ENCODE measurements around the gene NPC2.
"Not testable (repeated sequence)": the region's sequence is repeated elsewhere in the genome, so short reads cannot be mapped to it uniquely, and the experiment has no call there.

The NPC2 gene

GRCh38 chr14:74492776-74493342, at the start of gene NPC2:
TSS of gene NPC2 (minus strand) at chr14:74493305. CDS start at chr14:74493274, 31 bp downstream.
- FAIRE-seq (no peak), DNase-seq (ENCODE audit: low spot score) (no peak)

DNA sequence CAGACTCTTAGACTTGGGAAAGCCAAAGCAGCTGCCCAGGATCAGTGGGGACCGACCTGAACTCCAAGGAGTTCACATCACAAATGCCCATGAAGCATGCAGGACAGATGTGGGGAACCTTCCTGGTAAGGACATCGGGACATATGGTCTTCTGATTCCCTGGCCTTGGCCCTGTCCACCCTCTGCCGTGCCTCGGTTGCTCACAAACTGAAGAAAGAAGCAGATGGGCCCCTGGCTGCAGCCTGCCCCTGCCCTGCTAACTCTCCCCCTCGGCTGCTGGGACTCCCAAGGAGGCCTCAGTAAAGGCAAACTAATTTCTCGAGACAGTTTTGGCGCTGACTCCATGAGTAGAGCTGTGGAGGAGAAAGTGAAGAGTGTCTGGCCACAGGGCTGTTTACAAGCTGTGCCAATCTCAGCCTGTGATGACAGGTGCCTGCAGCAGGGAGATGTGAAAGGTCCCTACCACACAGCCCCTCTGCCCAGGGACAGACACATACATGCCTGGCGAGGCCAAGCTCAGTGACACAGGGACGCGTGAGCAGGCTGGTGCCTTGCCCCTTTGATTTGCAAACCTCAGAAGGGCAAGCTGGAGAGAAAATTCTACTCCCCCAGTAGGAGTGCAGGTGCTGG, 49.1 kb upstream of the NPC2 start:
- no peak for DNase-seq (ENCODE audit: low spot score)
- FAIRE-seq: no peak

- no peak for DNase-seq (ENCODE audit: low spot score)
- FAIRE-seq: no peak
Observed at GRCh38 chr14:74541225-74541624, 48.1 kb upstream of the NPC2 start.

- DNase-seq (ENCODE audit: low spot score) (no peak), FAIRE-seq (no peak)
Observed at GRCh38 chr14:74539503-74539902, 46.4 kb upstream of the NPC2 start.

DNA sequence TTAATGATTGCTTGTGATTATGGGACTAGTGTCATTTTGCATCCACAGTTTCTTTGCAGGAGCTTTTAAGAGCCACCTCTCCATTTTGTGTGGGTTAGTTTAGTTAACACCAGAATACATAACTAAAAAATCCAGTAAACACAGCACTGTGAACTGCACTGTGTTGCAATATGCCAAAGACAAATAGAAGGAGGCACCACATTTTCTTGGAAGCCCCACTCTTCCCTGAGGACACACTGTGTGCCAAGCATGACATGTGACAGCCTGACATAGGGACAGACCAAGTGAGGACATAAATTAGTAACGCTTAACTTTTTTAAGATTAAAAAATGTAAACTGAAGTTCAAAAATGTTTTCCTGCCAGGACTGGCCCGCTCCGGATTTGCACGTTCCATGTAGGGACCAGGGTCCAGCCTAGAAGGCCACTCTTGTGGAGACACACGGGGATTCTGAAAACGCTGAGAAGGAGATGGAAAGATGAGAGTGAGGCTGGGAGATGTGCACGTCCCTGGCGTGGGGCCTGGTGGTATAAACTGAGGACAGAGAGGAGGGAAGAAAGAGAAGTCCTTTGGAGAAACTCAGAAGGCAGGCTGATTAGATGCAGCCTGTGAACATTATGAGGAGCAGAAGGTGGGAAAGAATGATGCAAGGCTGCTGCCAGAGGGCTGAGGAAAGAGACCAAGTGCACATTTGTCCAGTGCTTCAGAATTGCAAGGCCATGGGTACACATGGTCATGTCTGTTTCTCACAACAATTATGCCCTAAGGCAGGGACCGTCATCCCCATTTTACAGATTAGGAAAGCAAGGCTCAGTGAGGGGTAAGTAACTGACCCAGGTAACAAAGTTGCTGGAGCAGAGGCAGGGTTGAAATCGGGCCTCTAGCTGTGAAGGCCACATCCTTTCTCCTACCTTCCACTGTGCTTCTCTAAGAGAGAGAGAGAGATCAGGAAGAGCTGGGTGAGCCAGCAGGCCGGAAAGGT, 45.6 kb upstream of the NPC2 start:
- FAIRE-seq (no peak), DNase-seq (ENCODE audit: low spot score) (no peak)

DNA sequence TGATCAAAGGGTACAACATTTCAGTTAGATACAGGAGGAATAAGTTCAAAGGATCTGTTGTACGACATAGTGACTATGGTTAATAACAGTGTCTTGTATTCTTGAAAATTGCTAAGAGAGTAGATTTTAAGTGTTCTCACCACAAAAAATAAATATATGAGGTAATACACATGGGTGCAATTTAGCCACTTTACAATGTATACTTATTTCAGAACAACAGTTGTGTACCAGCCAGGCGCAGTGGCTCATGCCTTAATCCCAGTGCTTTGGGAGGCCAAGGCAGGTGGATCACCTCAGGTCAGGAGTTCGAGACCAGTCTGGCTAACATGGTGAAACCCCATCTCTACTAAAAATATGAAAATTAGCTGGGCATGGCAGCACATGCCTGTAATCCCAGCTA, 43.2 kb upstream of the NPC2 start:
- FAIRE-seq; DNase-seq (ENCODE audit: low spot score): not testable (repeated sequence)

GRCh38 chr14:74535756-74536325, 42.7 kb upstream of the NPC2 start:
- FAIRE-seq (no peak), DNase-seq (ENCODE audit: low spot score) (no peak)

GRCh38 chr14:74533576-74533975, 40.5 kb upstream of the NPC2 start:
- FAIRE-seq: no peak
- no peak for DNase-seq (ENCODE audit: low spot score)

GRCh38 chr14:74532246-74532645, 39.1 kb upstream of the NPC2 start:
- DNase-seq (ENCODE audit: low spot score): no peak
- FAIRE-seq: no peak

- FAIRE-seq (no peak), DNase-seq (ENCODE audit: low spot score) (no peak)
Observed at GRCh38 chr14:74531467-74531866, 38.4 kb upstream of the NPC2 start.

- FAIRE-seq: no peak
- DNase-seq (ENCODE audit: low spot score): no peak
Observed at GRCh38 chr14:74531006-74531405, 37.9 kb upstream of the NPC2 start.

DNA sequence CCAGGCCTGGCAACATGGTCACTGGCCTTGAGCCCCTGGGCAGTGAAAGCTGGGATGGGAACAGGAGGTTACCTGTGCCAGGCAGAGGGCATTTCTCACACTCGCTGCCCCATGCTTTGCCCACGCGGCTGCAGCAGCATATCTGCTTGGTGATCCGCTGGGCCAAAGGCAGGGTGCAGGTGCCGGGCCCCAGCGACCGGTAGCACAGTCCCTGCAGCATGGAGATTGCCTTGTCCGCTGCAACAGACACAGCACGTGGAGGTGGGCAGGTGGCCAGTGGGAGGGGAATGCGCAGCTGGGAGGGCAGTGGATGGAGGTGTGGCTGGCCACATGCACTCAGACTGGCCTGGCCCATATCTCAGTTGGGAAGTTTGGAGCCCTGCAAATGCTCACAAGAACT, 35.8 kb upstream of the NPC2 start:
- FAIRE-seq: no peak
- DNase-seq (ENCODE audit: low spot score): no peak

DNA sequence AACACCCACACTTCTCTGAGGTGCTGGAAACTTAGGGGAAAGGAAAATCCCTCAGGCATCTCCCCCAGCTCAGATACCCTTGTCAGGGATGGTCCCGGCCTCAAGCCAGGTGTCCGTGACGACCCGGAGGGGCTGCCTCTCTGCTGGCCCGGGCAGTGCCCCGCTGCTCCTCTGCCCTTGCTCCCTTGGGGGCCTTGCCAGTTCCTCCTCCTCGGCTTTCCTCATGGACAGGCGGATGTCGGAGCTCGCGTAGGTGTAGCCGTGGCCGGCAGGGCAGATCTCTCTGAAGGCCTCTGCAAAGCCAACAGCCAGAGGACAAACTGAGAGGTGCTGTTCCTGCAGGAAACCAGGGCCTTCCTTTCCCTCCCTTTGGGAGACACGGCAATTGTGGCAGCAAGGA, 35.3 kb upstream of the NPC2 start:
- DNase-seq (ENCODE audit: low spot score) (no peak), FAIRE-seq (no peak)

DNA sequence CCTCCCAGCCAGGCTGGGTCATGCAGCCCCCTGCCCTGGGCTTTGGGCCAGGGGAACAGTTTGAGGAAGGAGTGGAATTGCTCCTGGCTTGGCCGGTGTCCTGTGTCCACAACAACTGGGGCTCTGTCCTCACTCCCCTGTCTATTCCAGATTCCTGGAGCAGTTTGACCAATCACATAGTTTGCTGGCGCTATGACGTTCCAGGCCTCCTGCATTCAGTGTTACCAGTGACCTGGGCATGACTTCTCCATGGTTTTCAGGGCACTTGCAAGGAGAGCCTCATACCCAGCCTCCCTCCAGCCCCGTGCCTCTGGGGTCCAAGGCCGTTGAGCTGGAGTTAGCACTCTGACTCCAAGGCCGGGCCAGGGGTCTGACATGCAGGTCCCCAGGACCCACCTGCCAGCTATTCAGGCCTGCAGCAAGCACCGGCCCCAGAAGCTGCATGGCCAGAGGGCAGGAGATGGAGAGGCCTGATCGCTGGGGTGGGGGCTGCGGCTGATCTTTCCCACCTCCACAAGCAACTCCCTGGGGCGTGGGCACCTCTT, 34.7 kb upstream of the NPC2 start:
- no peak for FAIRE-seq
- DNase-seq (ENCODE audit: low spot score): no peak

- FAIRE-seq (no peak), DNase-seq (ENCODE audit: low spot score) (no peak)
Observed at GRCh38 chr14:74526854-74527585, 33.9 kb upstream of the NPC2 start.

DNA sequence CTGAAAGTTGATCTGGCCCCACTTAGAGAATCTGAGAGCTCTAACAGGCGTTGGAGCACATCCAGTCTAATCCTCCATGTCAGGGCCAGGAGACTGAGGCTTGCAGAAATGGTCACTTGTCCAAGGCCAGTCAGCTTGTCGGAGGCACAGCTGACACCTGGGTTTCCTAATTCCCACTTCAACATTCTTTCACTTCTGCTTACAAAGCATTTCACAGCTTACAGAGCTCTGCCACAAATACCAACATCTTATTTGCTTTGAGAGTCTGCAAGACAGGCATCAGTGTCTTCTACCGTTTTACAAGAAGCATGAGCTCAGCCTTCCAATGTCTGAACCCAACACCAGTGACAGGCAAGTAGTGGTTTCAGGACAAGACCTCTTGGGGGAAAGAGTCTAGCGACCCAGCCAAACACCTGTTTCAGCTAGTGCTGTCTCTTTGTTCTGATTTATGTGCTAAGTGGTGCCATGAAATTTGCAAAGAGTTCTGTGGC, 32.3 kb upstream of the NPC2 start:
- no peak for FAIRE-seq
- DNase-seq (ENCODE audit: low spot score): no peak

DNA sequence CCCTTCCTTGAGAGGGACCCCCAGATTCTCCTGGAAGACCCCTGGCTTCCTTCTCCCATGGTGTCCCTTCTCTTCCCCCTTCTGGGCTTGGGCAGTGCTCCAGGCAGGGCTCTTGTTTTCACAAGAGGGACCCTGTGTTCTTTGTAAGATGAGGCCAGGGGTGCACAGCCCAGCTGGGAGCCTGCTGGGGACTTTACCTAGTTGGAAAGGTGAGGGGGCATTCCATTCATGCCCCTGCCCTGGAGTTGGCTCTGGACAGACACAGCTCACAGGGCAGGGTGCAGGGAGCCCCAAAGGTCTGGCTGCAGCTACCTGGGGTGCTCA, 31.7 kb upstream of the NPC2 start:
- FAIRE-seq (no peak), DNase-seq (ENCODE audit: low spot score) (no peak)

GRCh38 chr14:74524076-74524811, 31.1 kb upstream of the NPC2 start:
- no peak for DNase-seq (ENCODE audit: low spot score)
- FAIRE-seq: no peak

DNA sequence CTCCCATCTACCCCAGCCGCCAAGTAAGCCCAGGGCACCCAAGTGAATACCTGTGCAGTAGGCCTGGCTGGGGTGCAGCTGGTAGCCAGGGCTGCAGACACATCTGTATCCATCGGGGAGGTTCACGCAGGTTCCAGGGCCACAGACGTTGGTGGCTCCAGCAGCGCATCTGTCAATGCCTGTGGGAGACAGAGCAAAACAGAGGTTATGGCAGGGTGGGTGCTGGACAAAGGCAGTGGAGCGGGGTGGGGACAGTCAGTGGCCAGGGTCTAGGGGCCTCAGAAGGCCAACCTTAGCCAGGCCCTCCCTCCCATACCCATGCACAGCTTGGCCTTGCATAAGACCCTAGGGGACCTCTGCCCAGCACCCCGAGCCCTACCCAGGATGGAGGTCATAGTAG, 29.6 kb upstream of the NPC2 start:
- FAIRE-seq: no peak
- DNase-seq (ENCODE audit: low spot score): no peak

GRCh38 chr14:74521756-74522155, 28.7 kb upstream of the NPC2 start:
- no peak for FAIRE-seq
- DNase-seq (ENCODE audit: low spot score): no peak
